Progenitor cell of endocrine pancreas (in vitro differentiated cells): Measurements from ENCODE around the gene GZMA. TPM values are rescaled to one million over a fixed set of nuclear protein-coding genes. Genes with fewer than 3 reads are reported as not detected.

ENCODE experiments used
- DNase-seq: peaks from one replicate; pipeline ENCODE4 v3.0.0; 2021; ENCODE audit warnings: low spot score; ENCODE audit not compliant: unreplicated experiment
- H3K27ac Mint-ChIP-seq: 2 replicates; pipeline ENCODE4 v1.8.0; 2021; ENCODE audit warnings: mild to moderate bottlenecking, moderate library complexity, mixed read lengths
- H3K27me3 Mint-ChIP-seq: 2 replicates; pipeline ENCODE4 v1.8.0; 2021; ENCODE audit warnings: mixed read lengths
- H3K36me3 Mint-ChIP-seq: 2 replicates; pipeline ENCODE4 v1.8.0; 2022; ENCODE audit warnings: mixed read lengths; ENCODE audit not compliant: insufficient read depth
- H3K4me1 Mint-ChIP-seq: 2 replicates; pipeline ENCODE4 v1.8.0; 2021; ENCODE audit warnings: low read depth, mixed read lengths
- H3K4me3 Mint-ChIP-seq: 2 replicates; pipeline ENCODE4 v1.8.0; 2021; ENCODE audit warnings: low read depth, mild to moderate bottlenecking, moderate library complexity, mixed read lengths
- H3K9me3 Mint-ChIP-seq: 2 replicates; pipeline ENCODE4 v1.8.0; 2021; ENCODE audit warnings: low read depth, mixed read lengths
- CTCF ChIP-seq: fragments of 200-600 bp; sonication (generic); IDR thresholded peaks from one replicate; pipeline ENCODE4 v1.5.0; 2021; ENCODE audit warnings: antibody characterized with exemption, mild to moderate bottlenecking; ENCODE audit not compliant: unreplicated experiment
- total RNA-seq: library from RNA; stranded (reverse); gene quantifications from 2 replicates; pipeline ENCODE4 v1.2.1, GENCODE V29; 2021

The GZMA gene
- total RNA-seq, 1 donor from 2014 or later = not detected

GRCh38 chr5:55064523-55064922 lies 37.9 kb upstream of the GZMA start:
- Mint-ChIP-seq H3K9me3 (no peaks in the 10 kb centered on the region), H3K27ac (no peak overlapping the region), H3K36me3 (no peaks in the 10 kb centered on the region), H3K4me1 (peaks cover 12% of the 10 kb centered on the region), H3K27me3 (peaks cover 9% of the 10 kb centered on the region), H3K4me3 (no peak overlapping the region)
- TF ChIP-seq CTCF = no peak
- no peak for DNase-seq

DNA sequence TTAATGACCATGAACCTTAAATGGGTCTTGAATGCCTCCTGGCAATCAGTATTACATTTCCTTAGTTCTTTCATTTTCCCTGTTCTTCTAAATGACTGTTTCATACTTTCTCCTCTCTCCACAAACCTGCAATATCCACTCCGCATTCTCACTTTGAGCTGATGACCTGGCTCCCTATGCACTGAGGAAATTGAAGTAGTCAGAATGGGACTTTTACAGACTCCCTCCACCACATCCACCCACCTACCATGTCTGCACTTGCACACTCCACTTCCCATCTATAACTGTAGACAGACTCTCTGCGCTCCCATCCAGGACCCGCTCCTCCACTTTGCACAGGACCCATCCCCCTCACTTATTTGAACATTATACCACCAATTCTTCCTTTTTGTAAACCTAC lies 36.2 kb upstream of the GZMA start:
- TF ChIP-seq CTCF = no peak
- Mint-ChIP-seq H3K4me1 (peaks cover 12% of the 10 kb centered on the region), H3K27me3 (peaks cover 17% of the 10 kb centered on the region), H3K4me3 (no peak overlapping the region), H3K27ac (no peak overlapping the region), H3K9me3 (no peaks in the 10 kb centered on the region), H3K36me3 (no peaks in the 10 kb centered on the region)
- DNase-seq = no peak

- TF ChIP-seq CTCF = no peak
- no peak overlapping the region for H3K4me3 Mint-ChIP-seq
- no peaks in the 10 kb centered on the region for H3K36me3 Mint-ChIP-seq
- H3K9me3 Mint-ChIP-seq = no peaks in the 10 kb centered on the region
- H3K27me3 Mint-ChIP-seq = peaks cover 22% of the 10 kb centered on the region
- peaks cover 12% of the 10 kb centered on the region for H3K4me1 Mint-ChIP-seq
- H3K27ac Mint-ChIP-seq = no peak overlapping the region
- DNase-seq = no peak
Measured at GRCh38 chr5:55070968-55071367, 31.5 kb upstream of the GZMA start.

DNA sequence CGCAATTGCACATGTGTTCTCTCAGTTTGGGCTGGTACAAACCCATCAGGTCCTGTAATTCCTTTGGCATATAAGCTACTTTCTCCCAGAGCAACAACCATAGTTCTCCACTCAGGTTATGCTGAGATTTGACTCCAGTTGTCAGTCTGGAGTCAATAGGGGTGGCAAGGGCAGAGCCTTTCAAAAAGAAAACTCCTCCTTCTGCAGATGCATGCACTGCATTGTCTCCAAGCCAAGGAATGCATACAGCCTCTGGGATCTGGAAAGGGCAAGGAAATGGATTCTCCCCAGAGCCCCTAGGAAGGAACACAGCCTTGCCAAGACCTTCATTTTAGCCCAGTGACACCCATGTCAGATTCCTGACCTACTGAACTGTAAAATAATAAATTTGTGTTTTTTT lies 31.0 kb upstream of the GZMA start:
- DNase-seq = no peak
- Mint-ChIP-seq H3K27ac (no peak overlapping the region), H3K36me3 (no peaks in the 10 kb centered on the region), H3K4me3 (no peak overlapping the region), H3K27me3 (peaks cover 19% of the 10 kb centered on the region), H3K9me3 (no peaks in the 10 kb centered on the region), H3K4me1 (peaks cover 9% of the 10 kb centered on the region)
- TF ChIP-seq CTCF = no peak

DNA sequence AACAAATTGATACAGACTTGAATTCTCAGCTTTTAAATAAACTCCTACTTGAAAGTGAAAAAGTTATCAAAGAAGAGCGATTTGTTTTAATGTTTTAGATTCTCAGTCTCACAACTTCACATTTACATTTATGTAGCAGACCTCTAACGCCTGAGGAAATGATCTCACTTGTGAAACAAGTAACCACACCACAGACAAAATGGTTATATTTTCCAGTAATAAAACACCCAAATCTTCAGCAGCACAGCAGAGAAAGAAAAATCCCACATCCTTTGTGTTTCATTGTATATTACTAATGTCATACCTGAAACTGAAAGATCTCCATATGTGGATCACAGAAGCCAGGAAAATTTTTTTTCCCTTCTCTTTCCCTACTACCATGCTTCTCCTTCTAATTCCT lies 29.8 kb upstream of the GZMA start:
- H3K27ac Mint-ChIP-seq = no peak overlapping the region
- peaks cover 19% of the 10 kb centered on the region for H3K27me3 Mint-ChIP-seq
- no peaks in the 10 kb centered on the region for H3K36me3 Mint-ChIP-seq
- H3K4me1 Mint-ChIP-seq = no peaks in the 10 kb centered on the region
- TF ChIP-seq CTCF = no peak
- DNase-seq = no peak
- H3K9me3 Mint-ChIP-seq = peaks cover 3% of the 10 kb centered on the region
- H3K4me3 Mint-ChIP-seq = no peak overlapping the region

- H3K36me3 Mint-ChIP-seq = no peaks in the 10 kb centered on the region
- DNase-seq = no peak
- no peak overlapping the region for H3K27ac Mint-ChIP-seq
- H3K27me3 Mint-ChIP-seq = peaks cover 19% of the 10 kb centered on the region
- TF ChIP-seq CTCF = no peak
- no peak overlapping the region for H3K4me3 Mint-ChIP-seq
- H3K9me3 Mint-ChIP-seq = peaks cover 7% of the 10 kb centered on the region
- H3K4me1 Mint-ChIP-seq = no peaks in the 10 kb centered on the region
Measured at GRCh38 chr5:55073211-55073610, 29.2 kb upstream of the GZMA start.
